Measurements from ENCODE around the gene FNDC3B.

The FNDC3B gene

DNA sequence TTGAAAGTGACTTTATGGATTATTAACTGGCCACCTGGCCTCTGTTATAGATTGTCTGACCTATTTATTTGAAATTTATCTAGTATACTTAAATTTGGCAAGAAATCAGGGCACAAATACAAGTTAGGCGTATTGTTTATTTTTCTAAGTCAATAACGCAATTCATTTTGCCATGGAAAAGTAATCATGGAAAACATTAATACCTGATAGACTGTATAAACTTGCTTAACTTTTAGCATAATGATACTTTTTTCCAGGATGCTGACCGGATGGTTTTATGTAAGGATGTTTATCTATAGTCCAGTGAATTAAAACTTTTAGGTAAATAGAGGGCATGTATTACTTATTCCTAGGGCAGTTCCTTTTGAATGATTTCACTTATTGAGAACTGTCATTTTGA, 20.2 kb downstream of the FNDC3B start:
- Histone ChIP-seq H3K4me2 (ENCODE audit: low read length) (no peak overlapping the region), H3K79me2 (ENCODE audit: low read length) (no peaks in the 10 kb centered on the region; the same call in none of the 2 replicates), H2AFZ (ENCODE audit: low read depth, low read length) (no peak overlapping the region), H3K27me3 (ENCODE audit: low read depth, low read length) (no peaks in the 10 kb centered on the region), H3K36me3 (replicated peaks; ENCODE audit: low read depth, low read length) (no peaks in the 10 kb centered on the region), H3K4me1 (ENCODE audit: low read length) (peaks cover 24% of the 10 kb centered on the region), H3K9ac (ENCODE audit: low read length) (no peak overlapping the region), H4K20me1 (ENCODE audit: insufficient read depth, low read length) (peaks cover 11% of the 10 kb centered on the region), H3K4me3 (ENCODE audit: low read length) (no peak overlapping the region), H3K9me3 (ENCODE audit: insufficient read depth, low read length) (no peaks in the 10 kb centered on the region), H3K27ac (ENCODE audit: low read length) (no peak overlapping the region)
- no peak for TF ChIP-seq EZH2phosphoT487 (IDR thresholded peaks at IDR 0.05; ENCODE audit: low read depth)
- TF ChIP-seq CTCF (IDR thresholded peaks at IDR 0.05; ENCODE audit: low read depth, low read length), result no peak

DNA sequence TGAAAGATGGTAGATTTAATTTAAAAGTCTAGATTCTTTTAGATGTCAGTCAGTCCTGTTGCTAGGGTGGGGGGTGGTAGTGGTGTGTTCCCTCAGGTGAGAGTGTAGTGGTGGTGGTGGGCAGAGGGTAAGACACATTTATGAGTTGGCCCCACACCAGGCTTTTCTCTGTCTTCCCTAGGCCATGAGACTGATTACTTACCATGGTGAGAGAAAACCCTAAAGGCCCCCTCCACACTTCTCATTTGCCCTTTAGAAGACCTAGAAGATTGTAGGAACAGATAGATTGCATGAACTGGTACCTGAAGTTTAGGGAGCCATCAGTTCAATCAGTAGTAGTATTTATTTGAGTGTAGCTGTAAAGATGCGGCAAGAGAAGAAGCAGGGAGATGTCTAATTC, 20.9 kb downstream of the FNDC3B start:
- no peak overlapping the region for H3K9ac ChIP-seq (ENCODE audit: low read length)
- peaks cover 22% of the 10 kb centered on the region for H3K4me1 ChIP-seq (ENCODE audit: low read length)
- no peak overlapping the region for H3K4me2 ChIP-seq (ENCODE audit: low read length)
- H3K27me3 ChIP-seq (ENCODE audit: low read depth, low read length), result no peaks in the 10 kb centered on the region
- no peak overlapping the region for H2AFZ ChIP-seq (ENCODE audit: low read depth, low read length)
- H3K79me2 ChIP-seq (ENCODE audit: low read length), result no peaks in the 10 kb centered on the region; the same call in none of the 2 replicates
- no peaks in the 10 kb centered on the region for H3K36me3 ChIP-seq (replicated peaks; ENCODE audit: low read depth, low read length)
- TF ChIP-seq EZH2phosphoT487 (IDR thresholded peaks at IDR 0.05; ENCODE audit: low read depth) (no peak), CTCF (IDR thresholded peaks at IDR 0.05; ENCODE audit: low read depth, low read length) (no peak)
- no peaks in the 10 kb centered on the region for H3K9me3 ChIP-seq (ENCODE audit: insufficient read depth, low read length)
- no peak overlapping the region for H3K27ac ChIP-seq (ENCODE audit: low read length)
- peaks cover 12% of the 10 kb centered on the region for H4K20me1 ChIP-seq (ENCODE audit: insufficient read depth, low read length)
- no peak overlapping the region for H3K4me3 ChIP-seq (ENCODE audit: low read length)

DNA sequence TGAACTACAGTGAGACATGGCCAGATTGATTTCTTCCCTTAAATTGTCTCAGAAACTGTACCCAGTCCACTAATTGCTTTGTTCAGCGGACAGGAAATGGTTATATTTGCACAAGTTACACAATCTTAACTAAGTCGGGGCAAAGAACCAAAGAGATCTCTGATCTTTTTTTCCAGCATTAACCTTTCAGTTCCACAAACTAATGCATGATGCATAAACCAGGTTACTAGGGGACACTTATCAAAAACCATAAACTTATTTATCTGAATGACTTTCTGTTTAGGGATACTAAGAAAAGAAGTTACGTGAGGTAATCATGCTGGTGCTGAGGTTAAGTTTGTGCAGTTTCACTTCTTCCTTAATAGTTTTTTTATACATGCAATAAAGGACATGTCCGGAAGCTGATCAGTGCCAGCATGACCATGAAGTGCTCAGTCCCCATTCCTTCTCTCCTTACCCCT, 22.4 kb downstream of the FNDC3B start:
- Histone ChIP-seq H3K36me3 (replicated peaks; ENCODE audit: low read depth, low read length) (no peaks in the 10 kb centered on the region), H3K4me1 (ENCODE audit: low read length) (peaks cover 29% of the 10 kb centered on the region), H4K20me1 (ENCODE audit: insufficient read depth, low read length) (peaks cover 25% of the 10 kb centered on the region), H3K9ac (ENCODE audit: low read length) (no peak overlapping the region), H2AFZ (ENCODE audit: low read depth, low read length) (no peak overlapping the region), H3K4me3 (ENCODE audit: low read length) (peak overlapping the region; percentile 52), H3K79me2 (ENCODE audit: low read length) (peaks cover 7% of the 10 kb centered on the region), H3K4me2 (ENCODE audit: low read length) (peak overlapping the region; percentile 83), H3K9me3 (ENCODE audit: insufficient read depth, low read length) (no peaks in the 10 kb centered on the region), H3K27ac (ENCODE audit: low read length) (no peak overlapping the region), H3K27me3 (ENCODE audit: low read depth, low read length) (no peaks in the 10 kb centered on the region)
- no peak for TF ChIP-seq EZH2phosphoT487 (IDR thresholded peaks at IDR 0.05; ENCODE audit: low read depth)
- TF ChIP-seq CTCF (IDR thresholded peaks at IDR 0.05; ENCODE audit: low read depth, low read length), result no peak

- peaks cover 34% of the 10 kb centered on the region for H4K20me1 ChIP-seq (ENCODE audit: insufficient read depth, low read length)
- no peak overlapping the region for H3K27ac ChIP-seq (ENCODE audit: low read length)
- H3K36me3 ChIP-seq (replicated peaks; ENCODE audit: low read depth, low read length), result no peaks in the 10 kb centered on the region
- no peak for TF ChIP-seq CTCF (IDR thresholded peaks at IDR 0.05; ENCODE audit: low read depth, low read length)
- H3K9me3 ChIP-seq (ENCODE audit: insufficient read depth, low read length), result no peaks in the 10 kb centered on the region
- peaks cover 9% of the 10 kb centered on the region for H3K79me2 ChIP-seq (ENCODE audit: low read length)
- H3K4me1 ChIP-seq (ENCODE audit: low read length), result peaks cover 31% of the 10 kb centered on the region
- no peak overlapping the region for H3K9ac ChIP-seq (ENCODE audit: low read length)
- no peak overlapping the region for H3K4me3 ChIP-seq (ENCODE audit: low read length)
- H3K4me2 ChIP-seq (ENCODE audit: low read length), result 0 out of 2 replicates have a peak overlapping the region, but pooled peaks have one; percentile 83
- H2AFZ ChIP-seq (ENCODE audit: low read depth, low read length), result no peak overlapping the region
- H3K27me3 ChIP-seq (ENCODE audit: low read depth, low read length), result no peaks in the 10 kb centered on the region
These were observed 23.4 kb downstream of the FNDC3B start for GRCh38 chr3:172062761-172063160.

All from OCI-LY3 (cell line).